Inflammatory macrophage (primary cell): ENCODE results near the gene TRIM25.

Experiments used
- DNase-seq, 2 donors: peaks; one replicate each; pipeline ENCODE4 v3.0.0-alpha.2; 2020 to 2022

TRIM25 gene

DNA sequence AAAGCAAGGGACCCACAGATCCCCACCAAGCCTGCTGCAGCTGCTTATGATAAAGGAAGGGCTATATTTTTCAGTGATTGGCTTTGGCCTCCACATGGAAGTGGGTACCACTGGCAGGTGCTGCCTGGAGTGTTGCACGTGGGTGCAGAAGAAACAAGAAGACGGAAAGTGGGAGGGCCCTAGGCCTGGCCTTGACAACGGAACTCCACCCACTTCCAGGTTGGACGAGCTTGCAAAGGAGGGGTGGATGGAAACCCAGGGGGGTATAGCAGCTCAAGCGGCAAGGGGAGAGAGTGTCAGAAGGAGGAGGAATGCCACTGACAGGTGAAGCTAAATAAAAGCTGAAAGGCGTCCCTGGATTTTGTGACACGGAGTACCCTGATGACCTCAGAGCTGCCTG is 20.3 kb downstream of the TRIM25 start:
- DNase-seq: no peak

DNA sequence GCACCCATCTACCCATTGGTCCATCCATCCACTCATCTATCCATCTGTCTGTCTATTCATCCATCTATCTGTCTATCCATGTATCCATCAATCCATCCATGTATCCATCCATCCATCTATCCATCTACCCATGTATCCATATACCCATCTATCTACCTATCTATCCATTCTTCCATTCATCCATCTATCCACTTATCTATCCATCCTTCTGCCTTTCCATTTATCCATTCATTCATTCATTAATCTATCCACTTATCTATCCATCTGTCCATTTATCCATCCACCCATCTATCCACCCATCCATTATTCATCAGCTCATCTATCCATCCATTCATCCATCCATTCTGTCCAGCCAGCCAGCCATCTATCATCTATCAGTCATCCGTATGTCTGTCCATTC is 21.5 kb downstream of the TRIM25 start:
- DNase-seq: no peak

DNA sequence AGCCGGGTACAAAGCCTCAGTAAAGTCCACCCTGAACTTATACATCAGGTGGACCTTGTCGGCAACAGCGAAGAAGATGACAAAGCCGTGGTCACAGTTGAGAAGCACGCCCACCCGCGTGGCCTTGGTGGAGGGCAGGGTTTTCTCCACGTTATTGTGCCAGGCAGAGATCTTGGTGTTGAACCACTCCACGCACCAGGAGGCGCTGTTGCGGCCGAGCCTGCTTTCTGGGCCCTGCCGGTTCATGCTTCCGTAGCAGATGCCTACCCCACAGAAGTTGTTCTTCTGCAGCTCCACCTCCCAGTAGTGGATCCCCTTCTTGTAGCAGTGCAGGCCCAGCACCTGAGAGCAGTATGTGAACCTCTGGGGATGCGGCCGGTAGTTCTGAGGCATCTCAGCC is 22.1 kb downstream of the TRIM25 start:
- DNase-seq: peak; percentile 40 to 44

DNA sequence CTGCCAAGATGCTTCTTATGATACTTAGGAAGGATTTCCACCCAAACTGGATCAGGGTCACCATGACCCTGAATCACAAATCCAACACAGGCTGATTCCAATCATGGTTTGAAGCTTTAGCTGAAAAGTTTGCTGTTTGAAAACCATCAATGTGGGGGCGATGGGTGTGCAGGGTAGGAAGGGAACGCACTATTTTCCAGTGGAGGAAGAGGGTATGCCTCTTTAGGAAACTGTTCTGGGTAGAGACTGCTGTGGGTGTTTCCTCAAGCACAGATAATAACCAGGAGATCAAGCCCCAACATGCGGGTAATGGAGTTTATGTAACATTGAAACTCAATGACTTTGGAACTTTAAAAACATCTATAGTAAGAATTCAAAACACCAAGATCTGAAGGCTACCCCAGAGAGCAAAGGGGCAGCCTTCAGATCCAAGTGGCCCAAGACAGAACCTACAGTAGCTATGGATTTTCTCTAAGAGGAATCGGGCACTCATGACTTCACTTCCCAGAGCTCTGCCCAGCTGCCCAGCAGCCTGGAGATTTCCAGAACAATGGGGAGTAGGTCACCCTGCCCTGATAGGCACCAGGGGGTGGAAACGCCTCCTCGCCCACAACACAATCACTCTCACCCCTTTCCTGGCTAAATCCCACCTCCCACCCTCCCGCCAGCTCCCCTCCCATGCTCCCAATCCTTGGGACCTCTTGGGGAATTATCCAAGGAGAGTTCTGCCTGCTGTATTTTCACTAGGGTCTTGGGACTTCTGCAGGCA is 22.8 kb downstream of the TRIM25 start:
- no peak for DNase-seq

DNA sequence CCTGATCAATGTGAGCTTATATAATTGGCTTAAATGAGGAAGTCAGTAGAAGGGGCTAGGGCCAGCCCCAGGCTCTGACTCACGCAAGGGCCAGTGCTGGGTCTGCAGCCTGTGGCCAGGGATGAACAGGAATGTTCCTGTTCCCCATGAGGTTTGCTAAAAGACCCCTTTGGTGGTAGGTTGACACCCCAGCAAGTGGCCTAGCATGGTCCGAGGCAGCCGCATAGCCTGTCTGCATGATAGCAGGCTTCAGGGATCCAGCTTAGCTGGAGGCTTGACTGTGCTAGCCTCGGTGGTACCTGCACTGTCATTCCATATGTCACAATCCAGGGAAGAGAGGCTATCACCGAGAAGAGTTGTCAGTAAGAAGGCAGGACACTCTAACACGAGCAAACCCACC is 23.5 kb downstream of the TRIM25 start:
- DNase-seq: no peak

DNA sequence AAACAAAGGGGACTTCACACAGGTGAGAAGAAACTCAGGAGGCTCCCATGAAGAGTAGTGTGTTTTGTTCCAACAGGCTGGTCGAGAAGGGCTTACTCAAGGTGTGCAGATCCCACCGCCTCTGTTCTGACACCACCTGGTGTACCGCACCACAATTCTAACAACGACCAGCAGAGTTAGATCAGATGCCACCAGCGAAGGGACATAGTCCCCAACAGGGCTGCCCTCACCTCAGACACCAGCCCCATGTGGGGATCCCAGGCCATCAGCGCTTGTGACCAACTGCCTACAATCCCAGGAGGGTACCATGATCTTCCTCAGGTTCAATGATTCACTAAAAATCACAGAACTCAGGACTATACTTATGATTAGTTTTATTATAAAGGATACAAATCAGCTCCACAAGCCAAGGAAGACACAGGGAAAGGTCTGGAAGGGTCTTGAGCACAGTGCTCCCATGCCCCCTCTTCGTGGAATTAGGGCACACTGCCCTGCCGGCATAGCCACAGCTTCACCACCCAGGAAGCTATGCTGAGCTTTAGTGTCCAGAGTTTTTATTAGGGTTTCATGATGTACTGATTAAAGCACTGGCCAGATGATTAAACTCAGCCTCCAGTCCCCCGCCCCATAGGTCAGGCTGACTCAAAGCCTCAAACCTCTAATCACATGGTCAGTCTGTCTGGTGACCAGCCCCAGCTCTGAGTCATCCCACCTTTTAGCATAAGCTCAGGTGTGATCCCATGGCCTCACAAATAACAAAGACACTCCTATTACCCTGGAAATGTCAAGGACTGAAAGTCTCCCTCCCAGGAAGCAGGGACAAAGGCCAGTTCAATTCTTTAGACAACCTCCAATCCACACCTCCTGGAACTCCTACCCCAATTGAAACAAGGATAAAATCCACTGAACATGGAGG is 26.0 kb downstream of the TRIM25 start:
- no peak for DNase-seq

DNA sequence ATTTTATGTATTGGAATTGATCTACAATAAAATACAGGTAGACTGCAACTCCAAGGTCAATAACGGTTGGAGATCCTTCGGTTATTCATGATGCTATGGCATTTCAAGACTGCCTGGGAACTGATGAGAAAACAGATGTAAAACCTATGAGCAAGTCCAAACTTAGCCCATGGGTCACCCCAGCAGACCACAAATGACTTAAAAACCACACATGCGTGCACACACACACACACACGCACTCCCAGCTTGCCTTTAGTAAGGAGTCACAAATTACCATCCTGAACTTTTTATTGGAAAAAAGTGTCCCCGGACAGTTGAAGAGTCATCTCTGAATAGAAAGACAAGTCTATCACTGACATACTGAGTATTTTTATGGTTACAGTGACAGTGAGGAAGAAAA is 26.7 kb downstream of the TRIM25 start:
- no peak for DNase-seq

DNA sequence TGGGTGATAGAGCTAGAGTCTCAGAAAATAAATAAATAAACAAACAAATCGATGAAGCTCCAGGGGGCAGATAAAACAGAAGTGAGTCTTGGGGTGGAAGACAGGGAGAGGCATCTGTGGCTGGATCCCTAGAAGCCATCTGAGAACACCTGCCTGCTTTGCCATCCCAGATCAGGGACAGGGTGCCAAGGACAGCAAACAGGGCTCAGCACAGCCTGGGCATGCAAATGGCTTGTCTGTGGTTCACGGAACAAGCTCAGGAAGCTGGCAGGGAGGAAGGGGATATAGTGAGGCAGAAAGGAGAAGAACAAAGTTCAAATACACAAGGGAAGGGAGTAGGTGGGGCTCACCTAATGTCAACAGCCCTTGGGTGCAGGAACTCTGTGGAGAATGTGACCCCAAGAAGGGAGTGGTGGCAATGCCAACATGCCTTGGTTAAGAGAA is 27.5 kb downstream of the TRIM25 start:
- no peak for DNase-seq

DNA sequence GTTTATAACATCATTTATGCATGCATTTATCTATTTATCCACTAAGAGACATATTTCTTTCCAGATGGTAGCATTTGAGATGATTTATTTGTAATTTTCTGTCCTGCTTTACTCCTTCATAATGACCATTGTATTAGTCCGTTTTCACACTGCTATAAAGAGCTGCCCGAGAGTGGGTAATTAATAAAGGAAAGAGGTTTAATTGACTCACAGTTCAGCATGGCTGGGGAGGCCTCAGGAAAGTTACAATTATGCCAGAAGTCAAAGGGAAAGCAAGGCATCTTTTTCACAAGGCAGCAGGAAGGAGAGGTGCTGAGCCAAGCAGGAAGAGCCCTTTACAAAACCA is 28.6 kb downstream of the TRIM25 start:
- peak in 1 of 2 donors; percentile 28 for DNase-seq

DNA sequence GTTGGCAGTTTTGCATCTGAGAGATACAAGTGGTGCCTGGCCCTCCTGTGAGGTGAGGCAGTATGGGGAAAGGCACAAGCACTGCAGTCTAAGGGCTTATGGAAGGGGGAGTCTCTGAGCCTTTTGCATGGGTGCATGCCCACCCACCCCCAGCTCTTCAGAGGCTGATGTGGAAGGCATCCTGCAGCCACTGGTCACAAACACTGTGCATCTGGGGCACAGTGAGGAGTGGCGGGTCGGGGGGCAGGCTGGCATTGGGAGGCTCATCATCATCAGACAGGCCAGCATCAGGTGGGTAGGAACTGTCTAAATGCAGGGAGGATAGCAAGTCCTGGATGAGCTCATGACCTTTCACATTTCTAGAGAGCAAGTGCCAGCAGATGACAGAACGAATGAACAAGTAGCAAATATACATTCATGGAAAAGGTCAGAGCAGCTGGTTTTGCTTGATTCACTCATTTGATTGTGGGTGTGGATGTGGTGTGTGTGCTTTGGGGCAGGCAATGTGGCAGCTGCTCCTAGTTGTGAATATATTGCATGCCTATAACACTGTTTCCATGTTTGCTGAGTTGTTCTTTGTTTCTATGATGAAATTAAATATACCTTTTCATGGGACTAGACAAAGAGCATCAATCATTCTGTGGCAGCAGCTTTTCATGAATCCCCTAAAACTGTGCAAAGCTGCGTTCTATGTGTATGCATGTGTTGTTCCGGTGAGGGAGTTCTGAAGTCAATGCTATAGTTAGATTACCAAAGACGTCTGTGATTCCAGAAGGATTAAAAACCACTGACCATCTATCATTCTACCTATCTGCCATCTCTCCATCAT is 29.2 kb downstream of the TRIM25 start:
- no peak for DNase-seq

DNA sequence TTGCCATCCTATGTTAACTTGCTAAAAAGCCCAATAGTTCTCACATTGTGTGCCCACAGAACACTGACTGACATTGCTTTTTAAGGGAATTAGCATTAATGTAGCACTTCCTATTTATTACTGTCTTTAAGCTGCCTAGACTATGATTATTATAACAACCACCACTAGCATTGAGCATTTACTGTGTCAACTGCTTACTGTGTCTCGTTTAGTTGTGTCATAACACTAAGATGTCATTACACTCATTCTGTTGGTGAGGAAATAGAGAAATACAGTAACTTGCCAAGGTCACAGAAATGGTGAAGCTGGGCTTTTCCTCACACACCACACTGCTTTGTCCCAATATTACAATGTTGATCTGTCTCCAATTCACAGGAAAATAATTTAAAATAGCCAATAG is 30.2 kb downstream of the TRIM25 start:
- peak; percentile 39 to 72 for DNase-seq

DNA sequence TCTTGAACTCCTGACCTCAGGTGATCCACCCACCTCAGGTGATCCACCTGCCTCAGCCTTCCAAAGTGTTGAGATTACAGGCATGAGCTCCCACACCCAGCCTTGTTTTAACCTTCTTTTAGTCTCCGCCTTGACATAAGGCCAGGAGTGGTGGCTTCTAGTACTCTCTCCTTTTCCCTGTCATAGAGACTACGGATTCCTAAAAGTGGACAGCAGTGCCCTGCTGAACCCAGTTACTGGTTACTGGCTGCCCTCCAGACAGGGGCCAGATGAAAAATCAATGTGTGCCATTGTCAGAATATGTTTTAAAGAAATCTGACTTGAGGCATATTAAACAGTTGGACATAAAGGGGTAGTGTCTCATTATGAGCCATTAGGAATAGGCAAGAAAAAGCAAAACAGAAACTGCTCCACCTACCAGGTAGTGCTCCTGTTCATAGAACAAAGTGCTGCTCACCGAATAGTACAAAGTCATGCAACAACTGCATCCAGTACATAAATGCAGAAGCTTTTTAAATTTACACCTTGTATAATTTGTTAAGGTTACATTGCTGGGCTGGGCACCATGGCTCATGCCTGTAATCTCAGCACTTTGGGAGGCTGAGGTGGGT is 32.1 kb downstream of the TRIM25 start:
- DNase-seq: no peak

DNA sequence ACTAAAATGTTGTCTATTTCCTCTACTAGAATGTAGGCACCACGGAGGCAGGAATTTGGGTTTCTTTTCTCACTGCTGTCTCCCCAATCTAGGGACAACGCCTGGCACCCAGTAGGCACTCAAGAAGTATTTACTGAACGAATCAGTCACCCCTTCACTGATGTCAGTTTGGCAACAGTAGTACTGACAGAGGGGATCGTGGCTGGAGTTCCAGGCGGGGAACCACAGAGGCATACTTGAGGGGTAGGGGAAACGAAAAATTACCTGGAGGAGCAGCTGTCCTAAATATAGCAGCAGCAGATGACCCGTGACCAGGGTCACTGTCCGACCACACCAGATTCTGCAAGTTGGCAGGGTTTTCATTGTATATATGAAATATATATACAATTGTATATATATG is 33.3 kb downstream of the TRIM25 start:
- DNase-seq: no peak

DNA sequence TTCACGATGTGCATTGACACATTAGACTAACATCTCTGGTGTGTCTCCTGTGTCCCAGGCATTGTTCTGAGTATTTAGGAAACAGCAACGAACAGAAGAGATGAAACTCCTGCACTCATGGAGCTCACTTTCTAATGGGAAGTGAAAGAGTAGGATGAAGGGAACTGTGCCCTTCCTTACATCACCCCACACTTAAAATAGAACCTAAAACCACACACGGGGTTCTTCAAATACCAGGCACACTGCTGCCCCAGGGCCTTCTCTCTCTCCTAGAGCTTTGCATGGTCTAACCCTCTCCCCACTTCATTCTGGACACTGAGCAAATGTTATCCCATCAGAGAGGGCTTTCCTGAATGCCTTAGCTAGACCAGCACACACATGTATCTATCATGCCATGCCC is 33.7 kb downstream of the TRIM25 start:
- DNase-seq: peak; percentile 43 to 48

DNA sequence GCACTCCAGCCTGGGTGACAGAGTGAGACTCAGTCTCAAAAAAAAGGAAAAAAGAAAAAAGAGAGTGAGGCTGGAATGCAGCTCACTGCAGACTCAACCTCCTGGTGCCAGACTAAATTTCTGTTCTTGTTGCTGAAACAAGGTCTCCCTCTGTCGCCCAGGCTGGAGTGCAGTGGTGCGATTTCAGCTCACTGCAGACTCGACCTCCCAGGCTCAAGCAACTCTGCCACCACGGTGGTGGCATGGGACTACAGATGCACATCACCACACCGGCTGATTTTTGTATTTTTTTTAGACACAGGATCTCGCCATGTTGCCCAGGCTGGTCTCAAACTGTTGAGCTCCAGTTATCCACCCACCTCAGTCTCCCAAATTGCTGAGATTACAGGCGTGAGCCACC is 34.6 kb downstream of the TRIM25 start:
- DNase-seq: no peak

DNA sequence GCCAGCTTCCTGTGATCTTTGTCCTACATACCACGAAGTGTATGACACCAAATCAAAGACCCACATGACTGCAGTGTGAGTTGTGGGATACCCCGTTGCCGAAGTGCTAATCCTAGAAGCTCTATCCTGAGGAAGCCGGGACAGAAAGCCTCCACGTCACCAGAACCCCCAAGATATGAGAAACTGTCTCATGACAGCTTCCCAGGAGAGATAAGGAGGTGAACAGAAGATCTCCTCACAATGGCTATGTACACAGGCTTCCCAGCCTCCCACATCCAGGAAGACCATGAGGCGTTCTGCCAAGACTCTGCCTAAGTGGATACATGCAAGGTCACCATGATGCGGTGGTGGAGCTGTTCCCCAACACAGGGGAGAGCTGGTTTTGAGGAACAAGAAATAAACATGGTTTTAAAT is 37.1 kb downstream of the TRIM25 start:
- no peak for DNase-seq

DNA sequence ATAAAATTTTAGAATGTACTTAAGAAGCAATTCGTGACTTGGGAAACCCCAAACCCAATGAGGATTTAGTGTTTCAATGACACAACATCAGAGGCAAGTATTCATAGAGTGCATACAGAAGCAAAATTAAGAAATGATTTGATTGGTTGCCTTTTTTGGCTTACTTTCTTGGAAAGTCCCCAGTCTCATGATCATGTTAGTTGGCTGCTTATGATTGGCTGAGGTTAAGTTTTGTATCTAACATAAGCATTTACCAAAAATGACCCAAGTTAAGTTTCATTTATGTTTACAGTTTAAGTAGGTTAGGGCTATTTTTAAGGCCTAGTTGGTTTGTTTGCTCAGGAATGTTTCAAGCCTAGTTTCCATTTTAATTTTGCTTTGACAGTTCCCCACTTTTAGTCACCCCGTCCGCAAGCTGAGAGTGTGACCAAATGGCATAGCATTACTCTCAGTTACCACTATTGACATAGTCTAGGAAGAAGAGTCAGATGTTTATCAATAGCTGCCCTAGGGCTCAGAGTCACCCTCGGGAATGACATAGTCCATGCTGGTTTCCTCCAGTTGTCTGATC is 43.7 kb downstream of the TRIM25 start:
- no peak for DNase-seq

DNA sequence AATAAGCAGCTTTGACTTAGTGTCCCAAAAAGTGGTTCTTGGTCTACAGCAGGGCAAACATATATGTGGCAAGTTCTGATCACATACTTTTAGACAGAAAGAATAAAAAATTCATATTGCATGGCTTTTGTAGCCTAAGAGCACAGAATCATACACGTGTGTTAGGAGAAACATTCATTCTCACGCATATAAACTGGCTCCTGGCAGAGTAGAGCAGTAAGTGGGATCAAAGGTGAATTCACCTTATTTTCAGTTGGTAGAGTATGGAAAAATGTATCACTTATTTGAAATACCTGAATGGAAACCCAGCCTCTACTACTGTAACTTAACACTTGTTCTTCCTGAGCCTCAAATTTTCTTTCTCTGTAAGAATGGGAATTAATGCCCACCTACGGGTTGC is 45.1 kb downstream of the TRIM25 start:
- no peak for DNase-seq

DNA sequence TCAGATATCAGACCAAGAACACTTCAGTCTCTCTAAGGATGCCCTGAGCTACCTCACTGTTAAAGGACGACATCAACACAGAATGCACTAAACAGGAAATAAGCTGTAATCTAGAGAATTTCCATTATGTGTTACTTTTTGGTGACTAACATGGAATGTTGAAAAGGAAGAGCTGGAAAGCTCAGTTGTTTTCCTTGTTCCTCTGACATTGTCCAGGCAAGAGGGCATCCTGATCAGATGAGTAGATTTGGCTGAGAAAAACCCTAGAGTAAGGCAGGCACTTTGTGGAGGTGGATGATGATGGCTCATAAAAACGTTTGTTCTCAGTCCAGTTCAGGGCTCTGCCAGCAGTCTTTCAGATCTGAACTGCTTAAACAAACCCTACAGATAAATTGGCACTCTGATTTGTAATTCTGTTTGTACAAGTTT is 45.9 kb downstream of the TRIM25 start:
- no peak for DNase-seq

DNA sequence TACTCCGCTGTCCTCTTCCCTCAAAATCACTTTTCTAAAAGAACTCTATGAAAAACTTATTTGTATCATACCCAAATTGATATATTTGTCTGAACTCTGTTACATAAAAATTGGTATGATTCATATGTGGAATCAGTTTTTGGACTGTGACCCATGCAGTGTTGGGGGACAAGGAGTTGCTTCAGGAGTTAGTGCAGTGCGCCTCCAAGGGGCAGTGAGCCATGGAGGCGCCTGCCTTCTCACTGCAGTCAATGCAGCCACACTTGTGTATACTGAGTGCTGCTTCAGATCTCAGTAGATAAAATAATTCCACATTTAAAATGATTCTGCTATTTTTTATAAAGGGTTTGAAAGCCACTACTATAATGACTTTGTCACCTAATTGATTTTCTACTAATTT is 47.4 kb downstream of the TRIM25 start:
- no peak for DNase-seq

DNA sequence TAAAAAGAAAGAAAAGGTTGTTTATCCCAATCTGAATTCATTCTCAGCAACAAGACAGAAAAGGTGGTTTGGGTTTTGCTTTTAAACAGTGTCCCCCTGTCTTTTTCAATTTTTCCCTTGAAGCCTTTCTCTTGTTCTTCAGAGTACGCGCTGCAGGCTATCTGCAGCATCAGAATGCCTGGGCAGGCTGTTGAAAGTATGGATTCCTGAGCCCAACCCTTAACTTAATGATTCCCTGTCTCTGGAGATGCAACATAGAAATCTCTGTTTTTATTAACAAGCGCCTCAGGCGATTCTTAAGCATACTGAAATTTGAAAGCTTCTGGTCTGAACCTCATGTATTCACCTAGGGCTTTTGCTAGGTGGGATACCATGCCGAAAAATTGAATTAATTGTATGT is 47.8 kb downstream of the TRIM25 start:
- no peak for DNase-seq

DNA sequence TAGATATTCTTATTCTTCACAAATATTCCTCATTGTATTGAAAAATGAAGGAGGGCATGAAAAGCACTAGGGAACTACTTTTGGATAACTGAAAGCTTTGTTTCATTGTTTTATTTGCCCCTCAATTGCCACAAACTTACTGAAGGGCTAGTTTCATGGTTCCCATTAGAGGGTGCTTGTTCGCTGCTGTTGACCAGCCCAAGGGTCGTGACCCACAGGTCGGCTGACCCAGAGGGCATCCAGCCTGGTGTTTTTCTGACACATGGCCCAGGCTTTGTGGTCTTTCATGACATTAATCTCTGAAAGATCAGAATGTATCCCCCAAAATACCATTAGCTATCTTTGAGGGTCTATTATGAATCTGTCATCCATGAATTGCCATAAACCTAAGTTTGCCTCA is 49.9 kb downstream of the TRIM25 start:
- DNase-seq: no peak
